ENCODE measurements around the gene GSS. TPM values are rescaled to one million over a fixed set of nuclear protein-coding genes. Genes with fewer than 3 reads are reported as not detected.

The GSS gene
- total RNA-seq, 1 donor from 2014 or later = 17.2 TPM

DNA sequence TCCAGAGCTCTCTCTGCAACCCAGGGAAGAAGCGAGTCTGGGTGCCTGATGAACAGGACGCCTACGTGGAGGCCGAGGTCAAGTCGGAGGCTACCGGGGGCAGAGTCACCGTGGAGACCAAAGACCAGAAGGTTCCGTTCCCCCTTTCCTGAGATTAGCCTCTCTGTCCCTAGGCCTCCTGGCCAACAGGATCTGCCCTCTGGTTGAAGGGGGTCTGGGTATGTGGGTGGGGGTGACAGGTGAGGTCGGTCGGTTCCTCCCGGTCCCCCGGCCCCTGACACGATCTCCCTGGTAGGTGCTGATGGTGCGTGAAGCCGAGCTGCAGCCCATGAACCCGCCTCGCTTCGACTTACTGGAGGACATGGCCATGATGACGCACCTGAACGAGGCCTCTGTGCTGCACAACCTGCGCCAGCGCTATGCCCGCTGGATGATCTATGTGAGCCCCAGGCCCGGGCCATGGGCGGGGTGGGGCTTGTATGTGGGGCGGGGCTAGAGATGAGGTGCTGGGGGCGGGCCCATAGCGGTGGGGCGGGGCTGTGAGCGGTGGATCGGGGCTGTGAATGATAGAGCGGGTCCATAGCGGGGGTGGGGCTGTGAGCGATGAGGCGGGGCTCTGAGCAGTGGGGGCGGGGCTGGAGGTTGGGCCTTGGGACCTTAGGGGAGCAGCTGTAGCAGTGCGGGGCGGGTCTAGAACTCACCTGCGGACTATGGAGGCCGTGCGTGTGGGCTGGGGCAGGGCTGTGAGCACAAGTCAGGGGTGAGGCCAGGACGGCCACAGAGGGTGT, 24.0 kb upstream of the GSS start:
- Histone ChIP-seq H3K27me3 (ENCODE audit: low read depth) (no peaks in the 10 kb centered on the region), H3K9me3 (replicated peaks) (no peaks in the 10 kb centered on the region), H3K4me3 (peak overlapping the region; percentile 72), H3K4me1 (peaks cover 49% of the 10 kb centered on the region), H3K36me3 (peaks cover 7% of the 10 kb centered on the region), H3K27ac (replicated peaks) (peak overlapping the region; percentile 93)
- intact Hi-C loops (cut with micrococcal nuclease) = no loop called here
- peak; percentile 82 for DNase-seq
- TF ChIP-seq, protein P1, sequence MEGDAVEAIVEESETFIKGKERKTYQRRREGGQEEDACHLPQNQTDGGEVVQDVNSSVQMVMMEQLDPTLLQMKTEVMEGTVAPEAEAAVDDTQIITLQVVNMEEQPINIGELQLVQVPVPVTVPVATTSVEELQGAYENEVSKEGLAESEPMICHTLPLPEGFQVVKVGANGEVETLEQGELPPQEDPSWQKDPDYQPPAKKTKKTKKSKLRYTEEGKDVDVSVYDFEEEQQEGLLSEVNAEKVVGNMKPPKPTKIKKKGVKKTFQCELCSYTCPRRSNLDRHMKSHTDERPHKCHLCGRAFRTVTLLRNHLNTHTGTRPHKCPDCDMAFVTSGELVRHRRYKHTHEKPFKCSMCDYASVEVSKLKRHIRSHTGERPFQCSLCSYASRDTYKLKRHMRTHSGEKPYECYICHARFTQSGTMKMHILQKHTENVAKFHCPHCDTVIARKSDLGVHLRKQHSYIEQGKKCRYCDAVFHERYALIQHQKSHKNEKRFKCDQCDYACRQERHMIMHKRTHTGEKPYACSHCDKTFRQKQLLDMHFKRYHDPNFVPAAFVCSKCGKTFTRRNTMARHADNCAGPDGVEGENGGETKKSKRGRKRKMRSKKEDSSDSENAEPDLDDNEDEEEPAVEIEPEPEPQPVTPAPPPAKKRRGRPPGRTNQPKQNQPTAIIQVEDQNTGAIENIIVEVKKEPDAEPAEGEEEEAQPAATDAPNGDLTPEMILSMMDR (IDR thresholded peaks at IDR 0.05; ENCODE audit: borderline replicate concordance) = no peak

DNA sequence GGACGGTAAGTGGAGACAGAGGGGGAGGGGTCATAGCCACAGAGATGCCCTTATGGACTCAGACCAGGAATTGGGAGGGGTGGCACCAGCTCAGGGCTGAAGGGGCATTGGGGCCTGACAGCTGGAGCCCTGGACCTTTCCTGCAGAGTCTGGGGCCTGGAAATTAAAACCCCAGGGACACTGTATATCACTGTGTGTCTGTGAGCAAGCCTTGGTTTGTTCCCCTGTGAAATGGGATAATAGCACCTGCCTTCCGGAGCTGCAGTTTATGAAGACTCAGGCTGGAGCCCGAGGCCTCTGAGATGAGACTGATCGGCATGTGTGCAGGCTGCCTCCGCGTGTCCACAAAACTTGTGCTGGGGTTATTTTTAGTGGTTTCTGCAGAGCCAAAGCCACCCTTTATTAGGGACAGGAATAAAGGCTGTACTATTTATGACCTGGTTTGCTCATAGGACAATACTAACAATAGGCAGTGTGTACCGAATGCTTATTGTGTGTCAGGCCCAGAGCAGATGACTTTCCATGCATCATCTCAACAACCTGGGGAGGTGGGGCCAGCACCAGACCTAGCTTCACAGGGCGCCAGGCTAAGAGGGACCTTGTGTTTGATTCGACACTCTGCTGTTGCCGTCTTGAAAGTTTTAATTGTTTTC, 22.6 kb upstream of the GSS start:
- Histone ChIP-seq H3K9me3 (replicated peaks) (no peaks in the 10 kb centered on the region), H3K4me3 (peak overlapping the region; percentile 72), H3K36me3 (peaks cover 7% of the 10 kb centered on the region), H3K27me3 (ENCODE audit: low read depth) (no peaks in the 10 kb centered on the region), H3K27ac (replicated peaks) (peak overlapping the region; percentile 93), H3K4me1 (peaks cover 36% of the 10 kb centered on the region)
- intact Hi-C loops (cut with micrococcal nuclease) = no loop called here
- no peak for DNase-seq
- TF ChIP-seq, protein P1 (IDR thresholded peaks at IDR 0.05; ENCODE audit: borderline replicate concordance) = no peak

DNA sequence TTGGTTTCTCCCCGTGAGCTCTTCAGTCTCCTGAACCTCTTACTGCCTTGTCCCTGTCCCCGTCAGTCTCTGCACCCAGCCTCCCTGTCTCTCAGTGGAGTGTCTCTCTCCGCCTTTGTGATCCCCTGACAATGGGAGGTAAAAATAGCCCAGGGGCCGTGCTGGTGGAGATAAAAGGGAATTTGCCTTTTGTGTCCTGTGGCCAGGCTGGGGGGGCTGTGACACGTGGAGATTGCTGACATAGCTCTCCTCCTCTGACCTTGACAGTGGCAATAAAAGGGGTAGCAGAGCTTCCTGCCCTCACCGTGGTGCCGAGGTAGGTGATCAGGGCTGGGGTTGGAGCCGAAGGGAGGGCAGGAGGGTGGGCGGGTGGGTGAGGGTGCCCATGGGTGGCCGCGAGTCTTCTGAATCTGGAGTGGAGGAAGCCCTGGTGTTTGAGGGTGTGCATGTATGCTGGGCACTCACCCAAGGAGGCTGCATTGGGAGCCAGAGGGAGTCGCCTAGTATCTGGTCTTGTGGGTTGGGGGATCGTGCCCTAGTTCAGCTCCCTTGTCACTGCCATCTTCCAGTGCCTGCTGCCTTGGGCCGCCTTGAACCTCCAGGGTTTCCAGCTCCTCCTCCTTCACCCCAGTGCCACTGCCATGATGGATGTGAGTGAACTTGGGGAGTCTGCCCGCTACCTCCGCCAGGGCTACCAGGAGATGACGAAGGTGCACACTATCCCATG, 21.9 kb upstream of the GSS start:
- Histone ChIP-seq H3K4me1 (peaks cover 29% of the 10 kb centered on the region), H3K27me3 (ENCODE audit: low read depth) (no peaks in the 10 kb centered on the region), H3K27ac (replicated peaks) (peak overlapping the region; percentile 93), H3K9me3 (replicated peaks) (no peaks in the 10 kb centered on the region), H3K36me3 (peaks cover 7% of the 10 kb centered on the region), H3K4me3 (peak overlapping the region; percentile 72)
- intact Hi-C loops (cut with micrococcal nuclease) = no loop called here
- TF ChIP-seq, protein P1 (IDR thresholded peaks at IDR 0.05; ENCODE audit: borderline replicate concordance) = no peak
- peak; percentile 80 for DNase-seq

DNA sequence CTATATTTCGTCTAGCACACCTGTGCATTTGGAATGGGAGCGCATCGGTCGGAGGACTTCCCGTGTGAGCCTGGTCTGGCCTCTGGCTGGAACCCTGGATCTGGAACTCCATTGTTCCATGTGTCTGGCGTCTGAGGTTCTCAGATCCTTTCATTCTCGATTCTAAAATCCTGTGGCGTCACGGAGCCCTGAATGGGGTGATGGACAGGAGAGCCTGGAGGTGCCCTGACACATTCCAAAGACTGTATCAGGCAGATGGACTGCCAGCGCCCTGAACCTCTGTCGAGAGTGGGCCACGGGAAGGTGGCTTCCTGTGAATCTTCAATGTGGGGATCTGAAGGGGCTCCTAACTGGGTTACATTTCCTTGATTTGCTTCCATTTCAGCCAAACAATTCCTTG, 20.7 kb upstream of the GSS start:
- Histone ChIP-seq H3K4me1 (peaks cover 21% of the 10 kb centered on the region), H3K9me3 (replicated peaks) (no peaks in the 10 kb centered on the region), H3K27me3 (ENCODE audit: low read depth) (no peaks in the 10 kb centered on the region), H3K36me3 (peaks cover 7% of the 10 kb centered on the region), H3K27ac (replicated peaks) (peak overlapping the region; percentile 93), H3K4me3 (no peak overlapping the region)
- TF ChIP-seq, protein P1 (IDR thresholded peaks at IDR 0.05; ENCODE audit: borderline replicate concordance) = no peak
- intact Hi-C loops (cut with micrococcal nuclease) = no loop called here
- DNase-seq = no peak

DNA sequence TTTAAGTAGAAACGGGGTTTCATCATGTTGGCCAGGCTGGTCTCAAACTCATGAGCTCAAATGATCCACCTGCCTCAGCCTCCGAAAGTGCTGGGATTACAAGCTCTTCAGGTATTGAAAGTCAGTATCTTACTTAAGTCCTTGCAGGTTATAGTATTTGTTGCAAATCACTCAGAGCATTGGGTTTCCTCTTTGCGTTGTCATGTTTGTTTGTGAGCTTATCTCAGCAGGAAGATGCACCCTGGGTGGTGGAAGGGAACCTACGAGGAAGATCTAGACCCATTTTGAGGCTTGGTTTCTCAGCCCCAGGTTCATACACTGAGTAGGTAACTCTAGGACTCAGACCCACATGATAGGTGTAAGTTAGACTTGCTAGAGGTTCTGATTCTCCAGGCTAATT, 18.6 kb upstream of the GSS start:
- Histone ChIP-seq H3K36me3 (no peaks in the 10 kb centered on the region), H3K9me3 (replicated peaks) (no peaks in the 10 kb centered on the region), H3K4me1 (peaks cover 28% of the 10 kb centered on the region), H3K27ac (replicated peaks) (no peak overlapping the region), H3K27me3 (ENCODE audit: low read depth) (no peaks in the 10 kb centered on the region), H3K4me3 (no peak overlapping the region)
- TF ChIP-seq, protein P1 (IDR thresholded peaks at IDR 0.05; ENCODE audit: borderline replicate concordance) = no peak
- no peak for DNase-seq
- intact Hi-C loops (cut with micrococcal nuclease) = no loop called here
